ENCODE measurements around the gene DEDD.

DNA sequence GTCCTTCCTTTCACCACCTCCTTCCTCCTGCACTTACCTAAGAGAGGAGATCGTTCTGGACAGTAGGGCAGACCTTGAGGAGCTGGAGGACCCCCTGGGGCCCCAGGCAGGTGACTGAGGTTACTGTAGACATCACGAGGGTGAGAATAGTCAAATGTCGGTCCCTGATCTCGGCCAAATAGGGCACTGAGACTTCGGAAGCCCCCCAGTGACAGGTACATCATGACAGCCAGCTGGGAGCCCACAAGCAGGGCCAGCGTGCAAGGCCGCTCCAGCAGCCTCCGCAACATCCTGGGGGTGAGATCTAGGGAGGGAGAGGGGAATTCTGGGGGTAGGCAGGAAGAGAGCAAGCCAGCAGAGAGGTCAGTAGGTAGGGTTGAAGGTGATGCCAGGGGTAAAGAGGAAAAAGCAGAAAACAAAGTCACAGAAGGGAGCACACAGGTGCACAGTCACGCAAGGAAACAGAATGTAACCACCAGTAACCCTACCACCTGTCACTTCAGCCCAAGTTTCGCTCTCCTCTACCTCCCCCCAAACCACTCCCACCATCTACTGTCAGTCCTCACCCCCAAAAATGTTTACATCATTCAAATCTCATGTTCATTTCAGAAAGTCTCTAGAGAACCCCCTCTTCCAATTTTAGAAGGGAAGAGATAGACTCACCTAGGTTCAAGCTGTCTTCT lies 43.4 kb upstream of the DEDD start:
- TF ChIP-seq, protein P1, sequence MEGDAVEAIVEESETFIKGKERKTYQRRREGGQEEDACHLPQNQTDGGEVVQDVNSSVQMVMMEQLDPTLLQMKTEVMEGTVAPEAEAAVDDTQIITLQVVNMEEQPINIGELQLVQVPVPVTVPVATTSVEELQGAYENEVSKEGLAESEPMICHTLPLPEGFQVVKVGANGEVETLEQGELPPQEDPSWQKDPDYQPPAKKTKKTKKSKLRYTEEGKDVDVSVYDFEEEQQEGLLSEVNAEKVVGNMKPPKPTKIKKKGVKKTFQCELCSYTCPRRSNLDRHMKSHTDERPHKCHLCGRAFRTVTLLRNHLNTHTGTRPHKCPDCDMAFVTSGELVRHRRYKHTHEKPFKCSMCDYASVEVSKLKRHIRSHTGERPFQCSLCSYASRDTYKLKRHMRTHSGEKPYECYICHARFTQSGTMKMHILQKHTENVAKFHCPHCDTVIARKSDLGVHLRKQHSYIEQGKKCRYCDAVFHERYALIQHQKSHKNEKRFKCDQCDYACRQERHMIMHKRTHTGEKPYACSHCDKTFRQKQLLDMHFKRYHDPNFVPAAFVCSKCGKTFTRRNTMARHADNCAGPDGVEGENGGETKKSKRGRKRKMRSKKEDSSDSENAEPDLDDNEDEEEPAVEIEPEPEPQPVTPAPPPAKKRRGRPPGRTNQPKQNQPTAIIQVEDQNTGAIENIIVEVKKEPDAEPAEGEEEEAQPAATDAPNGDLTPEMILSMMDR (IDR thresholded peaks at IDR 0.05), result no peak
- TF ChIP-seq RORB (CRISPR knock-in tag; IDR thresholded peaks at IDR 0.05) (no peak), ZBTB21 (CRISPR knock-in tag; IDR thresholded peaks at IDR 0.05; ENCODE audit: borderline replicate concordance) (no peak), ZNF121 (CRISPR knock-in tag; IDR thresholded peaks at IDR 0.05) (no peak), JUN (CRISPR knock-in tag; IDR thresholded peaks at IDR 0.05) (no peak), MYBL2 (CRISPR knock-in tag; IDR thresholded peaks at IDR 0.05) (no peak), CDX4 (CRISPR knock-in tag; IDR thresholded peaks at IDR 0.05; ENCODE audit: borderline replicate concordance) (no peak), NFYB (CRISPR knock-in tag; conservative IDR thresholded peaks at IDR 0.05; ENCODE audit: low read depth) (no peak), ZNF671 (CRISPR knock-in tag; IDR thresholded peaks at IDR 0.05) (no peak)
- TF ChIP-seq, protein P2, sequence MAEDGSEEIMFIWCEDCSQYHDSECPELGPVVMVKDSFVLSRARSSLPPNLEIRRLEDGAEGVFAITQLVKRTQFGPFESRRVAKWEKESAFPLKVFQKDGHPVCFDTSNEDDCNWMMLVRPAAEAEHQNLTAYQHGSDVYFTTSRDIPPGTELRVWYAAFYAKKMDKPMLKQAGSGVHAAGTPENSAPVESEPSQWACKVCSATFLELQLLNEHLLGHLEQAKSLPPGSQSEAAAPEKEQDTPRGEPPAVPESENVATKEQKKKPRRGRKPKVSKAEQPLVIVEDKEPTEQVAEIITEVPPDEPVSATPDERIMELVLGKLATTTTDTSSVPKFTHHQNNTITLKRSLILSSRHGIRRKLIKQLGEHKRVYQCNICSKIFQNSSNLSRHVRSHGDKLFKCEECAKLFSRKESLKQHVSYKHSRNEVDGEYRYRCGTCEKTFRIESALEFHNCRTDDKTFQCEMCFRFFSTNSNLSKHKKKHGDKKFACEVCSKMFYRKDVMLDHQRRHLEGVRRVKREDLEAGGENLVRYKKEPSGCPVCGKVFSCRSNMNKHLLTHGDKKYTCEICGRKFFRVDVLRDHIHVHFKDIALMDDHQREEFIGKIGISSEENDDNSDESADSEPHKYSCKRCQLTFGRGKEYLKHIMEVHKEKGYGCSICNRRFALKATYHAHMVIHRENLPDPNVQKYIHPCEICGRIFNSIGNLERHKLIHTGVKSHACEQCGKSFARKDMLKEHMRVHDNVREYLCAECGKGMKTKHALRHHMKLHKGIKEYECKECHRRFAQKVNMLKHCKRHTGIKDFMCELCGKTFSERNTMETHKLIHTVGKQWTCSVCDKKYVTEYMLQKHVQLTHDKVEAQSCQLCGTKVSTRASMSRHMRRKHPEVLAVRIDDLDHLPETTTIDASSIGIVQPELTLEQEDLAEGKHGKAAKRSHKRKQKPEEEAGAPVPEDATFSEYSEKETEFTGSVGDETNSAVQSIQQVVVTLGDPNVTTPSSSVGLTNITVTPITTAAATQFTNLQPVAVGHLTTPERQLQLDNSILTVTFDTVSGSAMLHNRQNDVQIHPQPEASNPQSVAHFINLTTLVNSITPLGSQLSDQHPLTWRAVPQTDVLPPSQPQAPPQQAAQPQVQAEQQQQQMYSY (CRISPR knock-in tag; IDR thresholded peaks at IDR 0.05), result no peak
- TF ChIP-seq, protein P3, sequence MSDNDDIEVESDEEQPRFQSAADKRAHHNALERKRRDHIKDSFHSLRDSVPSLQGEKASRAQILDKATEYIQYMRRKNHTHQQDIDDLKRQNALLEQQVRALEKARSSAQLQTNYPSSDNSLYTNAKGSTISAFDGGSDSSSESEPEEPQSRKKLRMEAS (CRISPR knock-in tag; IDR thresholded peaks at IDR 0.05), result no peak

All from WTC11 (cell line).